Prostate gland (tissue), 2 donors: ENCODE data around the gene PDE2A.

ENCODE experiments used
- CTCF ChIP-seq, 4 experiments: fragments of 200-600 bp in 2 of 4; fragments of 450-650 bp in 2 of 4; sonication (generic) in 2 of 4; IDR thresholded peaks; 1 replicate in 3 of 4; 2 replicates in 1 of 4; pipeline ENCODE4 v1.5.1; 2016 to 2019; ENCODE audit warnings: antibody characterized with exemption in 4 of 4, mild to moderate bottlenecking in 2 of 4, moderate library complexity in 2 of 4
- POLR2A ChIP-seq: fragments of 450-650 bp; IDR thresholded peaks from one replicate; pipeline ENCODE4 v1.6.1; 2016; ENCODE audit warnings: antibody characterized with exemption, mild to moderate bottlenecking

GRCh38 chr11:72607496-72607895 lies 66.7 kb downstream of the PDE2A start:
- no peak for TF ChIP-seq POLR2A
- TF ChIP-seq CTCF (IDR thresholded peaks at IDR 0.05) = no peak
